HUES6 (cell line): ENCODE data around the gene TSFM.
A peak's percentile ranks its signal among the peaks of the same experiment; 100 is the strongest.

ENCODE experiments used
- H3K27ac ChIP-seq: 2 replicates; pipeline ENCODE4 v1.7.0; 2013; ENCODE audit warnings: low read depth, mild to moderate bottlenecking, low read length, inconsistent platforms
- H3K27me3 ChIP-seq: 2 replicates; pipeline ENCODE4 v1.6.1; 2013; ENCODE audit warnings: low read length; ENCODE audit not compliant: control insufficient read depth, insufficient read depth
- H3K36me3 ChIP-seq: 2 replicates; pipeline ENCODE4 v1.6.1; 2013; ENCODE audit warnings: low read length; ENCODE audit not compliant: control insufficient read depth, insufficient read depth
- H3K4me1 ChIP-seq: 2 replicates; pipeline ENCODE4 v1.6.1; 2013; ENCODE audit warnings: low read length; ENCODE audit not compliant: control insufficient read depth, insufficient read depth
- H3K4me3 ChIP-seq: 2 replicates; pipeline ENCODE4 v1.5.1; 2013; ENCODE audit warnings: low read depth, low read length
- H3K9ac ChIP-seq: one replicate; pipeline ENCODE4 v1.6.1; 2013; ENCODE audit warnings: mild to moderate bottlenecking, low read length
- H3K9me3 ChIP-seq: 2 replicates; pipeline ENCODE4 v1.6.1; 2013; ENCODE audit warnings: low read depth, low read length; ENCODE audit not compliant: control insufficient read depth, insufficient read depth

The TSFM gene

DNA sequence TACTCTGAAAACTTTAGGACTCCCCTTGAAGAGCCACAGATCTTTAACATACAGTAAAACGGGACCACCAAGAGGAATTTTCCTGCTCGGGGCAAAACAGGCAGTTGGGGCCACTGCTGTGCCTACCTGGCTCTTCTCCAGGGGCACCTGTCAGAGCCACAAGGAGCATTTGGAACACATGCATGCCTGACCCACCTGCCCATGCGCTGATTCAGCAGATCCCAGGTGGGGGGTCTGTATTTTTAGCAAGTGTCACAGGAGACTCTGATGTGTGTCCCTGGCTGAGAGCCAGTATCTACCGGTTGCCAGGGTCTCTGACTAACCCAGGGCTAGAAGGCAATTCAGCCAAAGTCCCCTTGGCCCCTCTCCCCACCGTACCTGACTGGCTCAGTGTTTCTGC lies 57.4 kb downstream of the TSFM start:
- Histone ChIP-seq H3K27ac (no peak overlapping the region), H3K4me1 (peaks cover 88% of the 10 kb centered on the region)

GRCh38 chr12:57840726-57841125 lies 58.1 kb downstream of the TSFM start:
- no peaks in the 10 kb centered on the region for H3K27me3 ChIP-seq
- no peaks in the 10 kb centered on the region for H3K36me3 ChIP-seq
- no peaks in the 10 kb centered on the region for H3K9me3 ChIP-seq
- no peak overlapping the region for H3K27ac ChIP-seq
- peaks cover 83% of the 10 kb centered on the region for H3K4me1 ChIP-seq
- H3K9ac ChIP-seq: no peak overlapping the region
- no peak overlapping the region for H3K4me3 ChIP-seq

More for the DNA sequence above, 57.4 kb downstream of the TSFM start:
- H3K36me3 ChIP-seq: no peaks in the 10 kb centered on the region
- H3K27me3 ChIP-seq: no peaks in the 10 kb centered on the region
- no peaks in the 10 kb centered on the region for H3K9me3 ChIP-seq
- H3K4me3 ChIP-seq: no peak overlapping the region
- no peak overlapping the region for H3K9ac ChIP-seq

DNA sequence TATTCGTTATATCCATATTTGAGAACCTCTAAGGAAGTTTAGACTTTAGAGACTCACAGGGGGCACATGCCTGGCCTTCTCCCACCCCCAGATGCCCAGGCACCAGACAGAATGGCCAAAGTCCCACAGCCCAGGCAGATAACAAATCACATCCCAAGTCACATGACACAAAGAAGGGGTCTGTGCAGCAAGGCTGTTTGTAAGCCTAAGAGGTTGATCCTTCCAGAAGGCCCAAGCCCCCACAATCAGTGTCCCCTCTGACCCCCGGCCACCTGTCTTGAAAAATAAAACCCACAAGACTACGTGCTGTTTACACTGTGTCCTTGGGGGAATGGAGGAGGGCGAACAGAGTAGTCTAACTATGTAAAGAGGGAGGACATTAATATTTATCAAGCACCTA lies 58.9 kb downstream of the TSFM start:
- no peak overlapping the region for H3K4me3 ChIP-seq
- no peaks in the 10 kb centered on the region for H3K36me3 ChIP-seq
- no peaks in the 10 kb centered on the region for H3K9me3 ChIP-seq
- no peak overlapping the region for H3K9ac ChIP-seq
- H3K27ac ChIP-seq: no peak overlapping the region
- H3K27me3 ChIP-seq: no peaks in the 10 kb centered on the region
- peaks cover 76% of the 10 kb centered on the region for H3K4me1 ChIP-seq

DNA sequence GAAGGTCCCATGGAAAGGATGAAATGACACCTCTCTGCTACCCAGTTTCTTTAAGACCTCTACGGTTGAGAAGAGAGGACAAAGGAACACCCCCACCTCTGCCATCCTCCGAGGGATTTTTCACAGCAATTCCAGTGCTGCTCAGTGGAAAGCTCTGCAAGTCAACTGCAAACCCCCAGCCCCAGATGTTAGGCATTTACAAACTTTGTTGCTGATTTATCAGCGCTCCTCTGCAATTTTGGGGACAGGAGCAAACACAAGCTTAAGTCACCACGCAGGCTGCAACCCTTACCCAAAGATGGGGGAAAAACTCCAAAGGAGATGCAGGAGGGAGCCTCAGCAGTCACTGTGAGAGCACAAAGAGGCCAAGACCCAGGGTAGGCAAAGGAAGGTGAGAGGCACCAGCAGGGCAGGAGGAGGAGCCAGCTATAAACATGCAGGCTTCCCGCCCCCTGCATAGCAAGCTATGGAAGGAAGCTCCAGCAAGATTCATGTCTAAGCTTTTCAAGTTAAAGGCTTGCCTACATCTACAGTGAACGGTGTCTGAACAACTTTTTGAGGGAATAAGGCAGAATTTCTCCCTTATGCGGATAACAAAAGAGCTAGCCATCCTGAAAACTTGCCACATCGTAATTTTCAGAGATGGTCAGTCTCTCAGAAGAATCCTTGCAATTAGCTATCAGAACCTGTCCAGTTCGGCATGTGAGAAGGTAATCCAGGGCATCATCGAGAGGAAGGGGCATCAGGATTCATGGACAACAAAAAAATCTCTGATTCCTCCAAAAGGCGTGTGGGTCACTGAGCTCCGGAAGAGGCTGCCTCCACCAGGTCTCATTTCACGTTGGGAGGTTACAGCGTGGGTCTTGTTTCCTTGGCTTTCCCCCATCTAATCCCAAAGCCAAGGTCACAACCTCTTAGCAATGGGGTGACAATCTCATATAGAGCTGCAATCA lies 60.0 kb downstream of the TSFM start:
- H3K9ac ChIP-seq: peak overlapping the region; percentile 43
- H3K27me3 ChIP-seq: no peaks in the 10 kb centered on the region
- peaks cover 66% of the 10 kb centered on the region for H3K4me1 ChIP-seq
- no peaks in the 10 kb centered on the region for H3K36me3 ChIP-seq
- peak overlapping the region; percentile 25 for H3K4me3 ChIP-seq
- no peak overlapping the region for H3K27ac ChIP-seq
- H3K9me3 ChIP-seq: no peaks in the 10 kb centered on the region

DNA sequence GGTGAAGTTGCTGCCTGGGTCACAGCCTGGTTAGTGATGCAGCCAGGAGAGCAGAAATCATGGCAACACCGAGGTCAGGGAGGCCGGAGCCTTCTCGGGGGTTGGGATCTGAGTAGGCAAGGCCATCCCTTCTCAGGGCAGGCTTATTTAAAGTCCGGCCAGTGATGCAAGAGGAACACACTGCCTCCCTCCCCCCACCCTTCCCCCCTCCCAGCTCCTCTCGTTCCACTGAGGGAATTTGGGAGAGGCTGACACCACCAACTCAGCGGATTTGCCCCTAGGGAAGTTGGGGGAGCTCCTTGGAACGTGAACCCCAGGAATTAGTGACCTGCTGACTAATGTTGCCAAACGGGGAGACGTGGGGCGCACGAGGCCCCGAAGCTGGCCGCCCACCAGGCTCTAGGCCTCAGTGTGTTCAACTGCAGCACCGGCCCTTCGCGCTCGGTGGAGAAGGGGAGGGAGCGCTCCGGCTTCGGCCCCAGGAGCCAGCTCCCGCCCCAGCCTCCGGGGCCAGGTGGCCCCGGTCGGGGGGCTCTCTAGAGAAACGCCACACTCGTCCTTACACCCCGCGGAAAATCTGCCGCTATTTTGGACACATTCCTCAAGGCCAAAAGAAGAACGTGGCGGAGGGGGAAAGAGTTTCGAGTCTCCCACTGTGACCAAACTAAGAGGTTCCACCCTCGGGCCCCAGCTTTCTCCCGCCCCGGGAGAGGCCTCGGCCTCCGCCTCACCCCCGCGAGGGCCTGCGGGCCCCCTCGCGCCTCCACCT lies 62.3 kb downstream of the TSFM start:
- H3K9me3 ChIP-seq: no peaks in the 10 kb centered on the region
- H3K9ac ChIP-seq: peak overlapping the region; percentile 96
- H3K27ac ChIP-seq: peak overlapping the region; percentile 100
- no peaks in the 10 kb centered on the region for H3K36me3 ChIP-seq
- H3K4me3 ChIP-seq: peak overlapping the region; percentile 99
- H3K27me3 ChIP-seq: no peaks in the 10 kb centered on the region
- H3K4me1 ChIP-seq: peaks cover 54% of the 10 kb centered on the region

- H3K27ac ChIP-seq: peak overlapping the region; percentile 100
- peaks cover 46% of the 10 kb centered on the region for H3K4me1 ChIP-seq
Observed at GRCh38 chr12:57845478-57846284, 63.1 kb downstream of the TSFM start.

DNA sequence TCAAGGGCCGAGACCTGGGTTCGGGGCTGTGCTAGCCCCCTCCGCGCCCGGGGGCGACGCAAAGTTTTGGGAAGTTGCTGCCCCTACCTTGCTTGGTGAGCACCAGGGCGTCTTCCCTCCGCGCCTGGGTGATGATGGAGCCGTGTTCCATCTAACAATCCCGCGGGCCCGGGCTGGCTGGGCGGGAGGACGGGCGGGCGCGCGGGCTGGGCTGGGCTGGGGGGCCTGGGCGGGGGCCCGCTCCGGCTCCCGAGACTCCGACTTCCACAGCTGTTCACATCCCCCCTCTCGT lies 63.6 kb downstream of the TSFM start:
- H3K9me3 ChIP-seq: no peaks in the 10 kb centered on the region
- peaks cover 44% of the 10 kb centered on the region for H3K4me1 ChIP-seq
- H3K36me3 ChIP-seq: no peaks in the 10 kb centered on the region

More at GRCh38 chr12:57845478-57846284, 63.1 kb downstream of the TSFM start:
- Histone ChIP-seq H3K36me3 (no peaks in the 10 kb centered on the region), H3K9me3 (no peaks in the 10 kb centered on the region), H3K9ac (peak overlapping the region; percentile 96), H3K27me3 (no peaks in the 10 kb centered on the region), H3K4me3 (peak overlapping the region; percentile 99)

GRCh38 chr12:57846577-57847319 lies 64.2 kb downstream of the TSFM start, which contains the start of gene CTDSP2:
CTDSP2 (minus strand) TSS chr12:57846729; CDS start chr12:57846435, 294 bp downstream.
- no peaks in the 10 kb centered on the region for H3K36me3 ChIP-seq
- peaks cover 44% of the 10 kb centered on the region for H3K4me1 ChIP-seq
- peak within 1 kb of the TSS; percentile 99 for H3K4me3 ChIP-seq
- no peaks in the 10 kb centered on the region for H3K9me3 ChIP-seq
- H3K27me3 ChIP-seq: peaks cover 9% of the 10 kb centered on the region
- peak within 1 kb of the TSS; percentile 100 for H3K27ac ChIP-seq
- H3K9ac ChIP-seq: peak within 1 kb of the TSS; percentile 96

More for the DNA sequence above, 63.6 kb downstream of the TSFM start:
- H3K4me3 ChIP-seq: peak overlapping the region; percentile 99
- H3K27ac ChIP-seq: peak overlapping the region; percentile 100
- peaks cover 4% of the 10 kb centered on the region for H3K27me3 ChIP-seq
- peak overlapping the region; percentile 96 for H3K9ac ChIP-seq
